ENCODE data around the gene ENKUR. TPM values are rescaled to one million over a fixed set of nuclear protein-coding genes. Genes with fewer than 3 reads are reported as not detected.

The ENKUR gene
- total RNA-seq, 1 donor, result not detected

- H3K36me3 ChIP-seq (ENCODE audit: insufficient read depth, low read length), result no peaks in the 10 kb centered on the region
- no peak overlapping the region for H3K4me2 ChIP-seq (ENCODE audit: insufficient read depth, low read length)
- no peak overlapping the region for H3K27ac ChIP-seq (ENCODE audit: low read depth, low read length)
- no peak overlapping the region for H2AFZ ChIP-seq (ENCODE audit: low read length)
- H3K4me1 ChIP-seq (ENCODE audit: insufficient read depth, low read length), result peaks cover 12% of the 10 kb centered on the region
- H3K9me3 ChIP-seq (ENCODE audit: low read depth, low read length), result no peaks in the 10 kb centered on the region
- DNase-seq (ENCODE audit: insufficient read length, low spot score, missing footprints), result no peak
- no peak for TF ChIP-seq CTCF (IDR thresholded peaks at IDR 0.05; ENCODE audit: extremely low read depth, low read depth, low read length)
- H3K79me2 ChIP-seq (ENCODE audit: insufficient read depth, low read length), result no peaks in the 10 kb centered on the region
- no peaks in the 10 kb centered on the region for H3K27me3 ChIP-seq (ENCODE audit: insufficient read depth, low read length)
- H4K20me1 ChIP-seq (ENCODE audit: insufficient read depth, low read length), result no peaks in the 10 kb centered on the region
- no peak overlapping the region for H3K4me3 ChIP-seq (ENCODE audit: insufficient read depth, low read length)
These were observed 47.6 kb downstream of the ENKUR start for GRCh38 chr10:24968349-24968748.

GRCh38 chr10:24966962-24967481 is 48.9 kb downstream of the ENKUR start:
- Histone ChIP-seq H3K4me2 (ENCODE audit: insufficient read depth, low read length) (no peak overlapping the region), H4K20me1 (ENCODE audit: insufficient read depth, low read length) (no peaks in the 10 kb centered on the region), H3K36me3 (ENCODE audit: insufficient read depth, low read length) (no peaks in the 10 kb centered on the region), H3K9me3 (ENCODE audit: low read depth, low read length) (no peaks in the 10 kb centered on the region), H3K79me2 (ENCODE audit: insufficient read depth, low read length) (no peaks in the 10 kb centered on the region), H3K4me3 (ENCODE audit: insufficient read depth, low read length) (no peak overlapping the region), H3K4me1 (ENCODE audit: insufficient read depth, low read length) (peaks cover 12% of the 10 kb centered on the region), H3K27me3 (ENCODE audit: insufficient read depth, low read length) (no peaks in the 10 kb centered on the region), H2AFZ (ENCODE audit: low read length) (no peak overlapping the region), H3K27ac (ENCODE audit: low read depth, low read length) (no peak overlapping the region)
- no peak for TF ChIP-seq CTCF (IDR thresholded peaks at IDR 0.05; ENCODE audit: extremely low read depth, low read depth, low read length)
- no peak for DNase-seq (ENCODE audit: insufficient read length, low spot score, missing footprints)

GRCh38 chr10:24965051-24965450 is 50.9 kb downstream of the ENKUR start:
- TF ChIP-seq CTCF (IDR thresholded peaks at IDR 0.05; ENCODE audit: extremely low read depth, low read depth, low read length), result no peak
- Histone ChIP-seq H2AFZ (ENCODE audit: low read length) (no peak overlapping the region), H3K4me3 (ENCODE audit: insufficient read depth, low read length) (no peak overlapping the region), H3K9me3 (ENCODE audit: low read depth, low read length) (no peaks in the 10 kb centered on the region), H3K27me3 (ENCODE audit: insufficient read depth, low read length) (no peaks in the 10 kb centered on the region), H4K20me1 (ENCODE audit: insufficient read depth, low read length) (no peaks in the 10 kb centered on the region), H3K36me3 (ENCODE audit: insufficient read depth, low read length) (no peaks in the 10 kb centered on the region), H3K4me1 (ENCODE audit: insufficient read depth, low read length) (peaks cover 8% of the 10 kb centered on the region), H3K79me2 (ENCODE audit: insufficient read depth, low read length) (no peaks in the 10 kb centered on the region), H3K27ac (ENCODE audit: low read depth, low read length) (no peak overlapping the region), H3K4me2 (ENCODE audit: insufficient read depth, low read length) (no peak overlapping the region)
- no peak for DNase-seq (ENCODE audit: insufficient read length, low spot score, missing footprints)

GRCh38 chr10:24963521-24964041 is 52.4 kb downstream of the ENKUR start:
- no peaks in the 10 kb centered on the region for H4K20me1 ChIP-seq (ENCODE audit: insufficient read depth, low read length)
- no peak overlapping the region for H3K4me3 ChIP-seq (ENCODE audit: insufficient read depth, low read length)
- H3K27ac ChIP-seq (ENCODE audit: low read depth, low read length), result no peak overlapping the region
- no peak for DNase-seq (ENCODE audit: insufficient read length, low spot score, missing footprints)
- H3K27me3 ChIP-seq (ENCODE audit: insufficient read depth, low read length), result no peaks in the 10 kb centered on the region
- H3K9me3 ChIP-seq (ENCODE audit: low read depth, low read length), result no peaks in the 10 kb centered on the region
- no peak overlapping the region for H2AFZ ChIP-seq (ENCODE audit: low read length)
- no peak overlapping the region for H3K4me2 ChIP-seq (ENCODE audit: insufficient read depth, low read length)
- peaks cover 11% of the 10 kb centered on the region for H3K4me1 ChIP-seq (ENCODE audit: insufficient read depth, low read length)
- no peaks in the 10 kb centered on the region for H3K79me2 ChIP-seq (ENCODE audit: insufficient read depth, low read length)
- H3K36me3 ChIP-seq (ENCODE audit: insufficient read depth, low read length), result no peaks in the 10 kb centered on the region
- TF ChIP-seq CTCF (IDR thresholded peaks at IDR 0.05; ENCODE audit: extremely low read depth, low read depth, low read length), result no peak
